Motor neuron (in vitro differentiated cells): ENCODE measurements around the gene DNAI2. TPM values are rescaled to one million over a fixed set of nuclear protein-coding genes. Genes with fewer than 3 reads are reported as not detected.

ENCODE experiments used
- ATAC-seq, 8 experiments: fragments of 200-7000 bp; cut with Tn5 transposase; replicated peaks in 6 of 8; 2 replicates each; pipeline ENCODE4 v1.8.0; 2021; ENCODE audit warnings: mild to moderate bottlenecking in 8 of 8, moderate library complexity in 8 of 8
- H3K27ac ChIP-seq, 2 donors: fragments of 250-450 bp; sonication (Bioruptor Pico); 2 replicates each; pipeline ENCODE4 v1.9.0; 2021; ENCODE audit warnings: antibody characterized with exemption in 2 of 2, mild to moderate bottlenecking in 2 of 2, moderate library complexity in 1 of 2
- H3K4me1 ChIP-seq, 2 donors: fragments of 250-450 bp; sonication (Bioruptor Pico); replicated peaks in 1 of 2; 2 replicates each; pipeline ENCODE4 v1.6.1; 2021; ENCODE audit warnings: antibody characterized with exemption in 2 of 2, mild to moderate bottlenecking in 2 of 2, moderate library complexity in 1 of 2
- H3K4me3 ChIP-seq, 5 donors: fragments of 250-450 bp; sonication (Bioruptor Pico); 2 replicates each; pipeline ENCODE4 v1.9.0; 2021; ENCODE audit warnings: antibody characterized with exemption in 5 of 5, mild to moderate bottlenecking in 5 of 5, moderate library complexity in 4 of 5
- WGBS, 10 experiments: fragments of 450-650 bp; shearing (Covaris generic); methylation state at CpG; one replicate each; pipeline ENCODE4 v1.0.0; 2022; 5-methylcytosine and 5-hydroxymethylcytosine counted together
- in situ Hi-C, 9 experiments: fragments of 400-800 bp; cut with MboI; loops; one replicate each; pipeline ENCODE4 v1.15.0; 2021; ENCODE audit warnings: low sequenced_read_pairs in 9 of 9, low pct_unique_long_range_greater_than_20kb in 2 of 9; ENCODE audit not compliant: unreplicated experiment in 9 of 9
- total RNA-seq, 8 experiments: library from RNA; unstranded; fragments of 300-600 nt; gene quantifications; 2 replicates each; pipeline versions ENCODE4 v1.2.3 to v1.2.4, GENCODE V29; 2022

DNAI2 gene
- total RNA-seq, 8 experiments from 2014 or later, result 0.23 to 1.9 (median 0.36) TPM; not detected in 4

DNA sequence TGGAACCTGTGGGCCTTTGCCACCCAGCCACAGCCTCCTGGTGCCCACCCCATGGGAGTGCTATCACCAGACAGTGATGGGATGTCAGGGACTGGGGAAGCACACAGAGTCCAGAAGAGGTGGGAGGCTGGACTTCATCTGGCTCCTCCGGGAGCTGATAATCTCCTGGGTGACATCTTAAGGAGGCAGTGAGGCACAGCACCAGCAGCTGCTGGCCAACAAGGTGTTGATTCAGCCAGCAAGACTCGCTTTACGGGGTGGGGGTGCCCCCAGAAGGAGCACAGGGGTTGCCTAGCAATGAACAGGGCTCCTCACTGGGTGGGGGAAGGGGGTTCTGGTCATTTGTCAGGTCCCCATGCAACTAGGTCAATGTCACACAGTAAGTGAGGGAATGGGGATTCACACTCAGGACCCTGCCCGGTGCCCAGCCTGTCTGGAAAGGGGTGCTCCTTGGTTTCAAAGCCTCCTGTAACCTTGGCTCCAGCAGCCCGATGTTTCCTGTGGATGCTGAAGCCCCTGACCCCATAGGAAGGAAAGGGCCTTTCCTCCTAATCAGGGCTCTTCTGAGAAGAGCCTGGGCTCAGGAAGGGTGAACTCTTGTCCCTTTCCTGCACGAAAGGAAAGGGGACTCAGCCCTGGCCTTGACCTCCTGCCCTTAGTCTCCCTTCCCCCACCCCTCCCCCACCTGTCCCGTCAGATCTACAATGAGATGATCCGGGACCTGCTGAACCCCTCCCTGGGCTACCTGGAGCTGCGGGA is 69.7 kb downstream of the DNAI2 start:
- Histone ChIP-seq H3K4me3 (no peak overlapping the region), H3K27ac (no peak overlapping the region), H3K4me1 (peaks cover 8 to 33% of the 10 kb centered on the region in 2 donors)
- no peak for ATAC-seq
- in situ Hi-C loops, result no loop called here
- WGBS, 10 experiments, result 0% methylated on average over 1 of the region's 9 CpGs; no CpG with 5 or more reads in 8 of the 10 experiments

DNA sequence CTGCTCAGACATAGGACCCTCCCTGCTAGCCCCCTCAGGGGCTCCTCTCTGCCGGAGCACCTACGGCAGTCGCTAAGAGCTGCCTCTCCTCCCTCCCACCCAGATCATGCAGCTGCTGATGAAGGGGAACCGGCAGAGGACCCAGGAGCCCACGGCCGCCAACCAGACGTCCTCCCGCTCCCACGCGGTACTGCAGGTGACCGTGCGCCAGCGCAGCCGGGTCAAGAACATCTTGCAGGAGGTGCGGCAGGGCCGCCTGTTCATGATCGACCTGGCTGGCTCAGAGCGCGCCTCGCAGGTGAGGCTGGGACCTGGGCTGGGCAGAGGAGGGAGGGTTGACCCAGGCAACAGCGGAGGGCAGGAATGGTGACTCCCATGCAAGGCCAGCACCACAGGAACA is 70.6 kb downstream of the DNAI2 start:
- 75 to 77% methylated on average over 4 to 6 of the region's 21 CpGs; no CpG with 5 or more reads in 8 of the 10 experiments for whole genome bisulfite sequencing, 10 experiments
- Histone ChIP-seq H3K27ac (no peak overlapping the region), H3K4me1 (peaks cover 8 to 33% of the 10 kb centered on the region in 2 donors), H3K4me3 (no peak overlapping the region)
- in situ Hi-C loops, result no loop called here
- ATAC-seq, result peak in 1 of 8 experiments; percentile 17

DNA sequence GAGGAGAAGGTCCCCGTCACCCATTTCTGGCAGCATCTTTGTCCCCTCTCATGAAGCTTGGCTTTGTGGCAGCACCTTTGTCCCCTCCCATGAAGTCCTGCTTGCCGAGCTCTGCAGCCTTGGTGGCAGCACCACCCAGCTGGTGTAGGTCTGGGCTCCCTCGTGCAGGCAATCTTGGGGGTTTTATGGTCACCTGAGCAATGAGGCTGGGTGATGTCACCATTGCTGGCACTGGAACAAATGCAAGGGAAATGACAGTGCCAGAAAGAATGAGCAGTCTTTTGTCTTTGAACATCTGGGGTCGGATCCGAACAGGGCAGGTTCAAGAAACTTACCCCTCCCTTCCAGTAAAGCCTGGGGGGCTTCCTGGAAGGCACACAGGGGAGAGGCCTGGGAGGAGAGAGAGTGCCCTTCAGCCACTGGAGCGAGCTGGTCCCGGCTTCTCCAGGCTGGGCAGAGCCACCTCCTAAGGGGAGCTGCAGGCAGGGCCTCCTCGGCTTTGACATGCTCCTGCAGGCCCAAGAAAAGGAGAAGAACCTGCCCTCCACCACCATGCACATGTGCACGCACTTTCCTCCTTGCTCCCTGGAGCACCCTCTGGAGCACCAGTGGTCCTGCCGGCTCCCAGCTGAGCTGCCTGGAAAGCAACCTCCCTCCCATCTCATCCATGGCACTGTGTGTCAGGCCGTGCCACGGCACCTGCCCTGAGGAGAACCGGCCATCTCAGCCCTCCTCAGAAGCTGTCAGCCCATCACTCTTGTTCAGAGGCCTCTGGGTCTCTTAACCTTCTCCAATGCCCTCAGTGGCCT is 71.6 kb downstream of the DNAI2 start:
- peaks cover 8 to 25% of the 10 kb centered on the region in 2 donors for H3K4me1 ChIP-seq
- H3K27ac ChIP-seq, result no peak overlapping the region
- in situ Hi-C loops, result no loop called here
- H3K4me3 ChIP-seq, result no peak overlapping the region
- 0 to 100% (median 83%) methylated on average over 1 to 7 of the region's 13 CpGs; no CpG with 5 or more reads in 3 of the 10 experiments for whole genome bisulfite sequencing, 10 experiments
- peak in 5 of 8 experiments; percentile 13 to 47 (median 31) for ATAC-seq

DNA sequence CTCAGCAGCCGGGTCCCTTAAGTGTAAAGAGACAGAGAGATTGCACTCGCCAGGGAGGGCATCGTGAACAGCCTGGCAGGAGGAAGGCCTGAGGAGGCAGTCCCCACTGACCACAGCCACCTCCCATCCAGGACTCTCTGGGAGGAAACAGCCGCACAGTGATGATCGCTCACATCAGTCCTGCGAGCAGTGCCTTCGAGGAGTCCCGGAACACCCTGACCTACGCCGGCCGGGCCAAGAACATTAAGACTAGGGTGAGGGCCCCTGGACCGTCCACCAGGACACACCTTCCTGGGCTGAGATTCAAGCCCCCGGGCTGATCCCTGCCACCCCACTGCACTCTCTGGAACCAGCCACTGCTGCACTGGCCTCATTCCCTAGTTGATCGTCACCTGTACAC is 73.6 kb downstream of the DNAI2 start:
- ATAC-seq, result no peak
- 42 to 100% (median 83%) methylated on average over 1 to 8 of the region's 14 CpGs; no CpG with 5 or more reads in 5 of the 10 experiments for WGBS, 10 experiments
- Histone ChIP-seq H3K4me1 (peaks cover 12 to 29% of the 10 kb centered on the region in 2 donors), H3K4me3 (no peak overlapping the region), H3K27ac (no peak overlapping the region)
- in situ Hi-C loops, result no loop called here

DNA sequence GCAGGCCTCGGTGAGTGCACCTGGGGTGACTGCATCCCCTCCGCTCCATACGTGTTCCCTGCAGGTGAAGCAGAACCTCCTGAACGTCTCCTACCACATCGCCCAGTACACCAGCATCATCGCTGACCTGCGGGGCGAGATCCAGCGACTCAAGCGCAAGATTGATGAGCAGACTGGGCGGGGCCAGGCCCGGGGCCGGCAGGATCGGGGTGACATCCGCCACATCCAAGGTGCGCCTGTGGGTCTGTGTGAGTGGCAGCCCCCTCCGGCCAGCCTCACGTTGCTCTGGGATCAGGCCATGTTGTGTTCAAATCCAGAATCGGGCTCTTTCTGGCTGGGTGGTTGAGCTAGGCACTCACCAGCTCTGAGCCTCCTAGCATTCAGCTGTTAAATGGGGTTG is 75.1 kb downstream of the DNAI2 start:
- peaks cover 20 to 25% of the 10 kb centered on the region in 2 donors for H3K4me1 ChIP-seq
- H3K4me3 ChIP-seq, result no peak overlapping the region
- no peak overlapping the region for H3K27ac ChIP-seq
- in situ Hi-C loops, result no loop called here
- WGBS, 10 experiments, result 12 to 77% (median 64%) methylated on average over 2 to 19 of the region's 19 CpGs; no CpG with 5 or more reads in 6 of the 10 experiments
- no peak for ATAC-seq

DNA sequence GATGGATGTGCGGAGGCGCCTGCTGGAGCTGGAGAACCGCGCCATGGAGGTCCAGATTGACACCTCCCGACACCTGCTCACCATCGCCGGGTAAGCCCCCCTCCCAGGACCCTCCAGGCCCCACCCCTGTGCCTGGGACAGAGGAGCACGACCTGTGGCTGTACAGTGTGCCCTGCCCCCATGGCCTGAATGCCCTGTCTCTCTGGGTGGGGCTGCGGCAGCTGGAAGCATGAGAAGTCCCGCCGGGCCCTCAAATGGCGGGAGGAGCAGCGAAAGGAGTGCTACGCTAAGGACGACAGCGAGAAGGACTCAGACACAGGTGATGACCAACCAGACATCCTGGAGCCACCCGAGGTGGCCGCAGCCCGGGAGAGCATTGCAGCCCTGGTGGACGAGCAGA is 76.5 kb downstream of the DNAI2 start:
- in situ Hi-C loops, result loop anchor here in 2 of 9 experiments (25.0 kb wide), 1 partner anchor 138 kb away; the partner anchor contains the start of genes RPL38 (in 2 of the 2) and TTYH2 (in 2 of the 2)
- Histone ChIP-seq H3K4me3 (no peak overlapping the region), H3K4me1 (peaks cover 13 to 15% of the 10 kb centered on the region in 2 donors), H3K27ac (no peak overlapping the region)
- no peak for ATAC-seq
- 88 to 92% (median 89%) methylated on average over 5 to 10 of the region's 20 CpGs; no CpG with 5 or more reads in 7 of the 10 experiments for WGBS, 10 experiments

DNA sequence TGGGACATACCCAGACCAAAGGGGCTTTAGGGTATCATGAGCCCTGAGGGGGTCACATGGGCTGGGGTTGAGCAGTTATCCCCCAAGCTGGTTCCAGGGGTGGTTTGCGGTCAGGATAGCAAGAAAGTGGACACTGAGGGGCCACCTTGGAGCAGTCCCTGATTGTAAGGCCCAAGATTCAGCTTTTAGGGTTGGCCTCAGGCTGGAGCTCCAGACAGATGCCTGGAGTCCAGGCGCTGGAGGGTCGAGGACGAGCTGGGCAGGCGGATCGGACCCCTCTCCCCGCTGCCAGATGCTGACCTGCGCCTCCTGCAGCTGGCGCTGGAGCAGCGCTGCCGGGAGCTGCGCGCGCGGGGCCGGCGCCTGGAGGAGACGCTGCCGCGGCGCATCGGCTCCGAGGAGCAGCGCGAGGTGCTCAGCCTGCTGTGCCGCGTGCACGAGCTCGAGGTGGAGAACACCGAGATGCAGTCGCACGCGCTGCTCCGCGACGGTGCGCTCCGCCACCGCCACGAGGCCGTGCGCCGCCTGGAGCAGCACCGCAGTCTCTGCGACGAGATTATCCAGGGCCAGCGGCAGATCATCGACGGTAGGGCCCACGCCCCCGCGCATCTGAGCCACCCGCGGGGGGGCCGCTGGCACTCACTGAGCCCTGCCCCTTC is 77.6 kb downstream of the DNAI2 start:
- Histone ChIP-seq H3K4me3 (no peak overlapping the region), H3K4me1 (peaks cover 13% of the 10 kb centered on the region in 2 donors), H3K27ac (no peak overlapping the region)
- in situ Hi-C loops, result loop anchor here in 2 of 9 experiments (25.0 kb wide), 1 partner anchor 139 kb away; the partner anchor contains the start of genes RPL38 (in 2 of the 2) and TTYH2 (in 2 of the 2)
- 3 to 15% (median 5%) methylated on average over 4 to 19 of the region's 55 CpGs; no CpG with 5 or more reads in 5 of the 10 experiments for WGBS, 10 experiments
- ATAC-seq, result peak in 6 of 8 experiments; percentile 44 to 67 (median 60)

DNA sequence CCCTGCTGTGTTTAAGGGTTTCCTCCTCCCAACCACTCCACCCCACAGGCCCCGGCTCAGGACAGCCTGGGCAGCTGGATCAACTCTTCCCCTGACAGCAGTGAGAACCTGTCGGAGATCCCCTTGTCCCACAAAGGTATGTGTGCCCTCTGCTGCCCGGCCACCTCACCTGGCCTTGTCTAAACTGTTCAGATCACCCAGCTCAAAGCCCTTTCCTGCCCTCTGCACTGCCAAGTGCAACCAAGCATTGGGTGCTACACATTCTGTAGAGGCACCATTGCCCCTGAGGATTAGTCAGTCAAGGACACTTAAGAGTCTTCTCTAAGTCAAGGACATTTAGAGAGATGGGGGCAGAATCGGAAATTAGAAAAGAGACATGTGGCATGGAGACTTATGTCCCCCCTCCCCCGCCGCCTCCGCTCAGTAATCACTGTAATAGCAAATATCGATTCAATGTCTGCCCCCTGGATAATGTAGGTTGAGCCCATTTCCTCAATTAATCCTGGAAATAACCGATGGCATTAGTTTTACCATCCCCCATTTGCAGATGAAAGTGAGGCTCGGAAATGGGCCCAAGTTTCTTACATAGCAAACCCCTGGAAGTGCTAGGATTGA is 79.5 kb downstream of the DNAI2 start:
- Histone ChIP-seq H3K27ac (no peak overlapping the region), H3K4me3 (no peak overlapping the region), H3K4me1 (peaks cover 13% of the 10 kb centered on the region in 2 donors)
- no peak for ATAC-seq
- 31 to 90% (median 67%) methylated on average over 1 to 8 of the region's 10 CpGs; no CpG with 5 or more reads in 4 of the 10 experiments for WGBS, 10 experiments
- in situ Hi-C loops, result loop anchor here in 2 of 9 experiments (25.0 kb wide), 1 partner anchor 141 kb away; the partner anchor contains the start of genes RPL38 (in 2 of the 2) and TTYH2 (in 2 of the 2)

DNA sequence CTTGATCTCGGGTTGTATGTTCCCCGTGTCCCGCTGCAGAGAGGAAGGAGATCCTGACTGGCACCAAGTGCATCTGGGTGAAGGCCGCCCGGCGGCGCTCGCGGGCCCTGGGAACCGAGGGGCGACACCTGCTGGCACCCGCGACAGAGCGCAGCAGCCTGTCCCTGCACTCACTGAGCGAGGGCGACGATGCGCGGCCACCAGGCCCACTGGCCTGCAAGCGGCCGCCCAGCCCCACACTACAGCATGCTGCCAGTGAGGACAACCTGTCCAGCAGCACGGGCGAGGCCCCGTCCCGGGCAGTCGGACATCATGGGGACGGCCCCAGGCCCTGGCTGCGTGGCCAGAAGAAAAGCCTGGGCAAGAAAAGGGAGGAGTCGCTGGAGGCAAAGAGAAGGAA is 80.1 kb downstream of the DNAI2 start:
- peak; percentile 67 to 87 (median 72) for ATAC-seq
- Histone ChIP-seq H3K4me1 (peaks cover 13% of the 10 kb centered on the region in 2 donors), H3K27ac (no peak overlapping the region), H3K4me3 (no peak overlapping the region)
- in situ Hi-C loops, result loop anchor here in 2 of 9 experiments (25.0 kb wide), 1 partner anchor 142 kb away; the partner anchor contains the start of genes RPL38 (in 2 of the 2) and TTYH2 (in 2 of the 2)
- WGBS, 10 experiments, result 0 to 60% (median 7%) methylated on average over 1 to 7 of the region's 29 CpGs; no CpG with 5 or more reads in 5 of the 10 experiments

DNA sequence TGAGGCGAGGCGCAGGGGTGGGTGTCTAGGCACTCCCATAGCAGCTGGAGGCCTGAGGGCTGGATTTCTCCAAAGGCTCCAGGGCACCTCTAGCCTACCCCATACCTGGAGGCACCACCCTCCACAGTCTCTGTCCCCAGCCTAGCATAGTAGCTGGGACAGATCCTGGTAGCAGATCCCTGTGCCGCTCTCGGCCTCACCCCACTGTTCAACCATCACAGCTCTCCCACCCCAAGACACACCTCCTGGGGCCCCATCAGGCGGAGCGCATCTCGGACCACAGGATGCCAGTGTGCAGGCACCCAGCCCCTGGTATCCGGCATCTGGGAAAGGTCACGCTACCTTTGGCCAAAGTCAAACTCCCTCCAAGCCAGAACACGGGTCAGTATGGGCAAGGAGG is 80.5 kb downstream of the DNAI2 start:
- Histone ChIP-seq H3K27ac (no peak overlapping the region), H3K4me1 (peaks cover 13% of the 10 kb centered on the region in 2 donors), H3K4me3 (no peak overlapping the region)
- in situ Hi-C loops, result loop anchor here in 2 of 9 experiments (25.0 kb wide), 1 partner anchor 142 kb away; the partner anchor contains the start of genes RPL38 (in 2 of the 2) and TTYH2 (in 2 of the 2)
- WGBS, 10 experiments, result 90 to 100% methylated on average over 2 of the region's 10 CpGs; no CpG with 5 or more reads in 8 of the 10 experiments
- ATAC-seq, result peak in 6 of 8 experiments; percentile 5 to 23 (median 12)

DNA sequence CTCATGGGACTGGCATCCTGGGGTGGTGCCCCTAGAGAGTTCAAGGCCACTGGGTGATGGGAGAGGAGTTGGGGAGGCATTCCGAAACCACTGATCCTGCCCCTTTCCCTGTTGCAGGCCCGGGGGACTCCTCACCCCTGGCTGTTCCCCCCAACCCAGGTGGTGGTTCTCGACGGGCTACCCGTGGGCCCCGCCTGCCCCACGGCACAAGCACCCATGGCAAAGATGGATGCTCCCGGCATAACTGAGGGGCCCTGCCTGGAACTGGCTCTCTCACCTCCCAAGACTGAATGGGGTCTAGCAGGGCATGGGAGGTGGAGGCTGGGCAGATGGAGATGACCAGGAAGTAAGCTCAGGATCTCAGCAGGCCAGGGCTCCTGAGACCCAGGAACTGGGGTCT is 81.0 kb downstream of the DNAI2 start:
- H3K4me1 ChIP-seq, result peaks cover 13% of the 10 kb centered on the region in 2 donors
- 93% methylated on average over 3 of the region's 8 CpGs; no CpG with 5 or more reads in 9 of the 10 experiments for WGBS, 10 experiments
- ATAC-seq, result no peak
- H3K27ac ChIP-seq, result no peak overlapping the region
- in situ Hi-C loops, result loop anchor here in 2 of 9 experiments (25.0 kb wide), 1 partner anchor 143 kb away; the partner anchor contains the start of genes RPL38 (in 2 of the 2) and TTYH2 (in 2 of the 2)
- no peak overlapping the region for H3K4me3 ChIP-seq
